ENCODE data around the gene PTPRU. TPM values are rescaled to one million over a fixed set of nuclear protein-coding genes. Genes with fewer than 3 reads are reported as not detected.

The PTPRU gene
- polyA plus RNA-seq, 1 experiment = 7.8 TPM

- CTCF ChIA-PET = interaction anchor here (1.0 to 1.5 kb wide), 3 partner anchors 13 to 521 kb away, joined by 3 read pairs; no protein-coding TSS in a partner anchor
- DNase-seq (ENCODE audit: low read depth, low spot score) = no peak
- no peak for TF ChIP-seq CTCF (IDR thresholded peaks at IDR 0.05; ENCODE audit: low read depth, low read length)
- Histone ChIP-seq H3K27ac (ENCODE audit: low read depth, low read length) (peak overlapping the region; percentile 31), H3K4me3 (ENCODE audit: low read depth, low read length) (peak overlapping the region; percentile 17; the same call in 1 of the 2 replicates), H3K9me3 (ENCODE audit: control insufficient read depth, insufficient read depth, low read length) (0 out of 2 replicates have a peak, but pooled peaks cover 4% of the 10 kb centered on the region), H3K27me3 (ENCODE audit: control insufficient read depth, insufficient read depth, low read length) (no peaks in the 10 kb centered on the region)
- POLR2A ChIA-PET = interaction anchor here (1.1 kb wide), 1 partner anchor 417 kb away, joined by 3 read pairs; no protein-coding TSS in a partner anchor
These were observed 35.4 kb downstream of the PTPRU start for GRCh38 chr1:29271724-29272123.

- TF ChIP-seq CTCF (IDR thresholded peaks at IDR 0.05; ENCODE audit: low read depth, low read length) = no peak
- peak overlapping the region; percentile 31 for H3K27ac ChIP-seq (ENCODE audit: low read depth, low read length)
- ChIA-PET CTCF (interaction anchor here (1.0 kb wide), 1 partner anchor 520 kb away, joined by 3 read pairs; no protein-coding TSS in a partner anchor), POLR2A (interaction anchor here (0.5 kb wide), 1 partner anchor 19 kb away, joined by 3 read pairs; no protein-coding TSS in a partner anchor)
- H3K4me3 ChIP-seq (ENCODE audit: low read depth, low read length) = no peak overlapping the region
- H3K9me3 ChIP-seq (ENCODE audit: control insufficient read depth, insufficient read depth, low read length) = 0 out of 2 replicates have a peak, but pooled peaks cover 4% of the 10 kb centered on the region
- no peaks in the 10 kb centered on the region for H3K27me3 ChIP-seq (ENCODE audit: control insufficient read depth, insufficient read depth, low read length)
- no peak for DNase-seq (ENCODE audit: low read depth, low spot score)
These were observed 36.0 kb downstream of the PTPRU start for GRCh38 chr1:29272147-29272907.

- H3K9me3 ChIP-seq (ENCODE audit: control insufficient read depth, insufficient read depth, low read length) = 0 out of 2 replicates have a peak, but pooled peaks cover 4% of the 10 kb centered on the region
- TF ChIP-seq CTCF (IDR thresholded peaks at IDR 0.05; ENCODE audit: low read depth, low read length) = no peak
- no peaks in the 10 kb centered on the region for H3K27me3 ChIP-seq (ENCODE audit: control insufficient read depth, insufficient read depth, low read length)
- H3K27ac ChIP-seq (ENCODE audit: low read depth, low read length) = no peak overlapping the region
- H3K4me3 ChIP-seq (ENCODE audit: low read depth, low read length) = no peak overlapping the region
- no peak for DNase-seq (ENCODE audit: low read depth, low spot score)
- ChIA-PET POLR2A (no interaction called here), CTCF (no interaction called here)
These were observed 39.1 kb downstream of the PTPRU start for GRCh38 chr1:29275435-29275834.

GRCh38 chr1:29278124-29278523 lies 41.8 kb downstream of the PTPRU start:
- no peak for TF ChIP-seq CTCF (IDR thresholded peaks at IDR 0.05; ENCODE audit: low read depth, low read length)
- CTCF ChIA-PET = interaction anchor here (0.6 to 1.0 kb wide), 2 partner anchors 63 to 1102 kb away, joined by 3 read pairs; no protein-coding TSS in a partner anchor
- H3K4me3 ChIP-seq (ENCODE audit: low read depth, low read length) = no peak overlapping the region
- POLR2A ChIA-PET = no interaction called here
- DNase-seq (ENCODE audit: low read depth, low spot score) = no peak
- no peaks in the 10 kb centered on the region for H3K27me3 ChIP-seq (ENCODE audit: control insufficient read depth, insufficient read depth, low read length)
- no peak overlapping the region for H3K27ac ChIP-seq (ENCODE audit: low read depth, low read length)
- H3K9me3 ChIP-seq (ENCODE audit: control insufficient read depth, insufficient read depth, low read length) = peaks cover 4% of the 10 kb centered on the region; the same call in 1 of the 2 replicates

- ChIA-PET CTCF (no interaction called here), POLR2A (no interaction called here)
- DNase-seq (ENCODE audit: low read depth, low spot score) = no peak
- Histone ChIP-seq H3K9me3 (ENCODE audit: control insufficient read depth, insufficient read depth, low read length) (peaks cover 4% of the 10 kb centered on the region; the same call in 1 of the 2 replicates), H3K27me3 (ENCODE audit: control insufficient read depth, insufficient read depth, low read length) (no peaks in the 10 kb centered on the region), H3K4me3 (ENCODE audit: low read depth, low read length) (no peak overlapping the region), H3K27ac (ENCODE audit: low read depth, low read length) (no peak overlapping the region)
- TF ChIP-seq CTCF (IDR thresholded peaks at IDR 0.05; ENCODE audit: low read depth, low read length) = no peak
These were observed 43.1 kb downstream of the PTPRU start for GRCh38 chr1:29279406-29279805.
